Measurements from ENCODE around the gene TNNI3.
"Not testable (repeated sequence)": the region's sequence is repeated elsewhere in the genome, so short reads cannot be mapped to it uniquely, and the experiment has no call there.

The TNNI3 gene

DNA sequence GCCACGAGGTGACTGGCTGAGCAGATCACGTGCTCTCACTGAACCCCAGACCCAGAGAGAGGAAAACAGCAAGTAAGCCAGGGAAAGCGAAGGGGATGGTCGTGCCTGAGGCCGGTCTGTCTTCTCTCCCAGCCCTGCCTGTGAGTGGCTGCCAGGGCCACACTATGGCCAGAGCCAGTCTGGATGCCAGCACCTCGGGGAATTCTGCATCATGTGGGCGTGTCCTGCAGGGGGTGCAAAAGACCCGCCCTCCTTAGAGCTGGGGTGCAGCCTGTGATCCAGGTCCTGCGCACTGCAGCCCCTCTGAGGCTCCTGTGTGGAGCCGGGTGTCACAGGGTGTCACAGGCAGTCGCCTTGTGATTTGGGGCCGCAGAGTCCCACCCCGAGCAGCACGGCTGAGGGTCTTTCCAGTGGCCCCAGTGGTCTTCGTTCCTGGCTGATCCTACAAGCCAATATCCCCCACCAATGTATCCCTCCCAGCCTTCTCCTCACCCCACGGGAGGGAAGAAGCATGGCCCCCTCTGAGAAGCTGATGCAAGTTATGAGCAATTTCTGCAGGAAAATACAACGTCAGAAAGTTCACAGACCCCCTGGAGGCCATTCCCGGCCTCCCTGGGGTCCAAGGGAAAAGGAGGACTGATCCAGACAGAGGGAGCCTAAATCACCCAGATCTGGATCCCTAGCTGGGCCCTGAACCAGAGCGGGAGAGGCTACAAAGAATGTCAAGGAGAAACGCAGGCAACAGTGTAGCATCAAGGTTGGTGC, 47.8 kb downstream of the TNNI3 start:
- no peak overlapping the region for H3K4me3 ChIP-seq (ENCODE audit: low read depth, low read length)
- no peak for DNase-seq (ENCODE audit: low read depth)
- TF ChIP-seq, protein P1, sequence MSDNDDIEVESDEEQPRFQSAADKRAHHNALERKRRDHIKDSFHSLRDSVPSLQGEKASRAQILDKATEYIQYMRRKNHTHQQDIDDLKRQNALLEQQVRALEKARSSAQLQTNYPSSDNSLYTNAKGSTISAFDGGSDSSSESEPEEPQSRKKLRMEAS (IDR thresholded peaks at IDR 0.05; ENCODE audit: low read depth, low read length) = no peak
- TF ChIP-seq, protein P2, sequence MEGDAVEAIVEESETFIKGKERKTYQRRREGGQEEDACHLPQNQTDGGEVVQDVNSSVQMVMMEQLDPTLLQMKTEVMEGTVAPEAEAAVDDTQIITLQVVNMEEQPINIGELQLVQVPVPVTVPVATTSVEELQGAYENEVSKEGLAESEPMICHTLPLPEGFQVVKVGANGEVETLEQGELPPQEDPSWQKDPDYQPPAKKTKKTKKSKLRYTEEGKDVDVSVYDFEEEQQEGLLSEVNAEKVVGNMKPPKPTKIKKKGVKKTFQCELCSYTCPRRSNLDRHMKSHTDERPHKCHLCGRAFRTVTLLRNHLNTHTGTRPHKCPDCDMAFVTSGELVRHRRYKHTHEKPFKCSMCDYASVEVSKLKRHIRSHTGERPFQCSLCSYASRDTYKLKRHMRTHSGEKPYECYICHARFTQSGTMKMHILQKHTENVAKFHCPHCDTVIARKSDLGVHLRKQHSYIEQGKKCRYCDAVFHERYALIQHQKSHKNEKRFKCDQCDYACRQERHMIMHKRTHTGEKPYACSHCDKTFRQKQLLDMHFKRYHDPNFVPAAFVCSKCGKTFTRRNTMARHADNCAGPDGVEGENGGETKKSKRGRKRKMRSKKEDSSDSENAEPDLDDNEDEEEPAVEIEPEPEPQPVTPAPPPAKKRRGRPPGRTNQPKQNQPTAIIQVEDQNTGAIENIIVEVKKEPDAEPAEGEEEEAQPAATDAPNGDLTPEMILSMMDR (IDR thresholded peaks at IDR 0.05; ENCODE audit: low read depth, low read length) = no peak

DNA sequence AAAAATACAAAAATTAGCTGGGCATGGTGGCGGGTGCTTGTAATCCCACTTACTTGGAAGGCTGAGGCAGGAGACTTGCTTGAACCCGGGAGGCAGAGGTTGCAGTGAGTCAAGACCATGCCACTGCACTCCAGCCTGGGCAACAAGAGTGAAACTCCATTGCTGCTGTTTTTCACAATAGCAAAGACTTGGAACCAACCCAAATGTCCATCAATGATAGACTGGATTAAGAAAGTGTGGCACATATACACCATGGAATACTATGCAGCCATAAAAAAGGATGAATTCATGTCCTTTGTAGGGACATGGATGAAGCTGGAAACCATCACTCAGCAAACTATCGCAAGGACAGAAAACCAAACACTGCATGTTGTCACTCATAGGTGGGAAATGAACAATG, 50.3 kb downstream of the TNNI3 start:
- H3K4me3 ChIP-seq (ENCODE audit: low read depth, low read length); DNase-seq (ENCODE audit: low read depth): not testable (repeated sequence)

DNA sequence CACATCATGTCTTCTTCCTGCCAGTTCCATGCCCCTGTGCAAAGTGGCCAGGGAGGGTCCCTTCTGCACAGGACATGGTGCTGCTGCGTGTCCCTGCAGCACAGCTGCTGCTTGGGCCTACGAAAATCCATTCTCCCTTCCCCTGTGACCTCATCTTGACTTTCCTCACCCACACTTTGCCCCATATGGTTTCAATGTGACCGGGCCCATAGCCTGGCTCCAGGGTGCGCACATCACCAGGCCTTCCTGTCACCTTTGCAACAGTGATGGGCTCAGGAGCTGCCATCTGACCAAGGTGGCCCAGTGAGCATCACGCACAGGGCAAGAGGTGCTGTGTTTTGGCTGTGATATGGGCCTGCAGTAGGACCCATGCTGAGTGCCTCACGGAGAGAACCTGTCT, 50.9 kb downstream of the TNNI3 start:
- no peak overlapping the region for H3K4me3 ChIP-seq (ENCODE audit: low read depth, low read length)
- no peak for DNase-seq (ENCODE audit: low read depth)
- TF ChIP-seq, protein P2 (IDR thresholded peaks at IDR 0.05; ENCODE audit: low read depth, low read length) = no peak
- TF ChIP-seq MYC (IDR thresholded peaks at IDR 0.05; ENCODE audit: low read depth, low read length) = no peak
- TF ChIP-seq, protein P1 (IDR thresholded peaks at IDR 0.05; ENCODE audit: low read depth, low read length) = no peak
- no peak for TF ChIP-seq POLR2A (IDR thresholded peaks at IDR 0.05; ENCODE audit: extremely low read depth, insufficient read length)

DNA sequence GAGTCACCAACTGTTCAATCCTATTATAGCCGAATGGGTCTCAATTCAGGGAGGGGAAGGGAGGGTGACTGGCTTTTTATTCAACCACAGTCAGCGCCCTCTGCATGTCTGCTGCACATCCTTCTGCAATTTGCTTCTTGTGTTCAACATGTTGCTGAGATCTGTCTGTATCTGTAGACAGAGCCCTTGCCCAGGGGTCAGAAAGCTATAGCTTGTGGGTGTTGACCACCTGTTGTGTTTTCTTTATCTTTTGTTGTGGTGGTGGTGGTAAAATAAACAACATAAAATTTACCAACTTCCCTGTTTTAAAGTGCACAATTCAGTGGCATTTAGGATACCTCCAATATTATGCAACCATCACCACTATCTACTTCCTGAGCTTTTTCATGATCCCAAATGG, 52.3 kb downstream of the TNNI3 start:
- DNase-seq (ENCODE audit: low read depth) = no peak
- TF ChIP-seq, protein P1 (IDR thresholded peaks at IDR 0.05; ENCODE audit: low read depth, low read length) = no peak
- TF ChIP-seq MYC (IDR thresholded peaks at IDR 0.05; ENCODE audit: low read depth, low read length) = no peak
- TF ChIP-seq, protein P2 (IDR thresholded peaks at IDR 0.05; ENCODE audit: low read depth, low read length) = no peak
- no peak for TF ChIP-seq POLR2A (IDR thresholded peaks at IDR 0.05; ENCODE audit: extremely low read depth, insufficient read length)
- no peak overlapping the region for H3K4me3 ChIP-seq (ENCODE audit: low read depth, low read length)

DNA sequence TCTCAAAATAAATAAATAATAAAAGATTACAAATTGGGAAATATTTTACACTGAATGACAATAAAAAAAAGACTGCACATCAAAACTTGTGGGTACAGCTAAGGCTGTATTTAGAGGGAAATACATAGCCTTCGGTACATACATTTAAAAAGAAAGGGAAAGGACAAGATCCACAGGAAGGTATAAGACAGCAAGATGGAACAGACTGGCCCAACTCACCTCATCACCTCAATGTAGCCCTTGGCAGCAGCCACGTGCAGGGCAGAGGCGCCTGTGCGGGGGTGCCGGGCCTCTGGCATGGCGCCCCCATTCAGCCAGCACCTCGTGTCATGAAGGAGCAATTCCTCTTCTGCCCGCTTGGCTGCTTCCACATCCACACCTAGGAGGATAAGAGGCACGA, 54.3 kb downstream of the TNNI3 start:
- DNase-seq (ENCODE audit: low read depth) = no peak
- no peak for TF ChIP-seq POLR2A (IDR thresholded peaks at IDR 0.05; ENCODE audit: extremely low read depth, insufficient read length)
- TF ChIP-seq, protein P1 (IDR thresholded peaks at IDR 0.05; ENCODE audit: low read depth, low read length) = no peak
- TF ChIP-seq, protein P2 (IDR thresholded peaks at IDR 0.05; ENCODE audit: low read depth, low read length) = no peak
- no peak for TF ChIP-seq MYC (IDR thresholded peaks at IDR 0.05; ENCODE audit: low read depth, low read length)
- no peak overlapping the region for H3K4me3 ChIP-seq (ENCODE audit: low read depth, low read length)

Data from NB4 (cell line).